A673 (cell line): Measurements from ENCODE around the gene BICD2. TPM values are rescaled to one million over a fixed set of nuclear protein-coding genes. Genes with fewer than 3 reads are reported as not detected.
A peak's percentile ranks its signal among the peaks of the same experiment; 100 is the strongest.

Source experiments
- BruUV-seq: library from RNA; stranded (reverse); fragments of 400-500 nt; replicated peaks from 2 replicates; lab custom pipeline; 2021; lab: Mats Ljungman, UMichigan
- CTCF ChIA-PET: fragments of 300-600 bp; sonication (Branson Sonifier 250); formaldehyde crosslinking; loops from one replicate; lab custom pipeline; 2022; ENCODE audit warnings: antibody characterized with exemption; lab: Charles Lee
- POLR2A ChIA-PET: fragments of 300-600 bp; sonication (Branson Sonifier 250); formaldehyde crosslinking; loops from one replicate; lab custom pipeline; 2022; ENCODE audit warnings: antibody characterized with exemption; ENCODE audit not compliant: low non-redundant PET; lab: Charles Lee
- DNase-seq: peaks from one replicate; pipeline ENCODE4 v3.0.0-alpha.2; 2015; ENCODE audit warnings: low spot score
- H3K27ac ChIP-seq: fragments of 200-600 bp; sonication (generic); 2 replicates; pipeline ENCODE4 v1.5.1; 2016; ENCODE audit warnings: mixed run types, low read depth, mild to moderate bottlenecking, mixed read lengths, antibody characterized with exemption, low read length; ENCODE audit not compliant: poor library complexity, severe bottlenecking
- H3K27me3 ChIP-seq: fragments of 200-600 bp; sonication (generic); replicated peaks from 2 replicates; pipeline ENCODE4 v1.6.1; 2017; ENCODE audit warnings: mixed run types, low read depth, mild to moderate bottlenecking, mixed read lengths, antibody characterized with exemption, low read length; ENCODE audit not compliant: insufficient read depth, poor library complexity
- H3K36me3 ChIP-seq: fragments of 200-600 bp; sonication (generic); 2 replicates; pipeline ENCODE4 v1.6.1; 2016; ENCODE audit warnings: mixed run types, mild to moderate bottlenecking, mixed read lengths, antibody characterized with exemption, low read length; ENCODE audit not compliant: insufficient read depth, poor library complexity, severe bottlenecking
- H3K4me1 ChIP-seq: fragments of 200-600 bp; sonication (generic); 2 replicates; pipeline ENCODE4 v1.6.1; 2017; ENCODE audit warnings: mixed run types, mild to moderate bottlenecking, mixed read lengths, antibody characterized with exemption, low read length; ENCODE audit not compliant: insufficient read depth, poor library complexity, severe bottlenecking
- H3K4me3 ChIP-seq: fragments of 200-600 bp; sonication (generic); 2 replicates; pipeline ENCODE4 v1.5.1; 2016; ENCODE audit warnings: low read depth, mixed run types, mild to moderate bottlenecking, mixed read lengths, low read length; ENCODE audit not compliant: poor library complexity, severe bottlenecking
- H3K9me3 ChIP-seq: fragments of 200-600 bp; sonication (generic); 2 replicates; pipeline ENCODE4 v1.6.1; 2016; ENCODE audit warnings: mixed run types, low read depth, mild to moderate bottlenecking, mixed read lengths, antibody characterized with exemption, low read length; ENCODE audit not compliant: poor library complexity, severe bottlenecking
- EZH2 ChIP-seq: fragments of 200-600 bp; sonication (generic); IDR thresholded peaks from 2 replicates; pipeline ENCODE4 v1.6.1; 2017; ENCODE audit warnings: borderline replicate concordance, low read depth, mild to moderate bottlenecking, mixed read lengths, antibody characterized with exemption, low read length; ENCODE audit not compliant: poor library complexity, severe bottlenecking
- intact Hi-C: fragments of 100-400 bp; cut with micrococcal nuclease; formaldehyde crosslinking; loops from one replicate; pipeline ENCODE4 v1.10.0; 2022; ENCODE audit not compliant: unreplicated experiment
- total RNA-seq: library from RNA; stranded (reverse); gene quantifications from 2 replicates; pipeline ENCODE4 v1.2.3, GENCODE V29; 2021
- TF ChIP-seq, protein P1 (sequence below): fragments of 300-800, 200-600 bp; sonication (generic); conservative IDR thresholded peaks from 2 replicates; pipeline ENCODE4 v1.5.1; 2017; ENCODE audit warnings: low read depth, mild to moderate bottlenecking, antibody characterized with exemption, low read length, moderate library complexity, mixed read lengths

Gene BICD2
- total RNA-seq, 1 experiment from 2014 or later: 47.8 TPM

DNA sequence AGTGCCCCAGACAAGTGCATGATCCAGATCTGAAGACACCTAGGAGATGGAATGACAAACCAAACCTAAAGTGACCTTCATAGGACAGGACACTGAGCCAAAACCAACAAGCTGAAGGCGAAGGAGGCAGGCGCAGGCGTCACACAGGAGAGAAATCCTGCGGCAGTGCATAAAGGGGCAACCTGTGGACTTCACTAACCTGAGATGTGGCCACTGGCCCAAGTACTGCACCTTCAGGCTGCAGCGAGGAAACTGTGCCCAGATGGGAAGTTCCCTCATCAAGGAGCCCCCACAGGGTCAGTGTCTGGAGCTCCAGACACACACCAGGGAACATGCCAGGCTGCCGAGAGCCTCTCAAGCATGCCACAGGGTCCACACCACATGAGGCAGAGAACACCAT lies 98.4 kb downstream of the BICD2 start:
- Histone ChIP-seq H3K4me3 (no peak overlapping the region), H3K27ac (no peak overlapping the region), H3K36me3 (no peaks in the 10 kb centered on the region), H3K27me3 (no peaks in the 10 kb centered on the region), H3K4me1 (peaks cover 11% of the 10 kb centered on the region), H3K9me3 (no peaks in the 10 kb centered on the region)
- no peak for DNase-seq
- ChIA-PET POLR2A (no interaction called here), CTCF (no interaction called here)
- intact Hi-C loops: no loop called here
- TF ChIP-seq, protein P1, sequence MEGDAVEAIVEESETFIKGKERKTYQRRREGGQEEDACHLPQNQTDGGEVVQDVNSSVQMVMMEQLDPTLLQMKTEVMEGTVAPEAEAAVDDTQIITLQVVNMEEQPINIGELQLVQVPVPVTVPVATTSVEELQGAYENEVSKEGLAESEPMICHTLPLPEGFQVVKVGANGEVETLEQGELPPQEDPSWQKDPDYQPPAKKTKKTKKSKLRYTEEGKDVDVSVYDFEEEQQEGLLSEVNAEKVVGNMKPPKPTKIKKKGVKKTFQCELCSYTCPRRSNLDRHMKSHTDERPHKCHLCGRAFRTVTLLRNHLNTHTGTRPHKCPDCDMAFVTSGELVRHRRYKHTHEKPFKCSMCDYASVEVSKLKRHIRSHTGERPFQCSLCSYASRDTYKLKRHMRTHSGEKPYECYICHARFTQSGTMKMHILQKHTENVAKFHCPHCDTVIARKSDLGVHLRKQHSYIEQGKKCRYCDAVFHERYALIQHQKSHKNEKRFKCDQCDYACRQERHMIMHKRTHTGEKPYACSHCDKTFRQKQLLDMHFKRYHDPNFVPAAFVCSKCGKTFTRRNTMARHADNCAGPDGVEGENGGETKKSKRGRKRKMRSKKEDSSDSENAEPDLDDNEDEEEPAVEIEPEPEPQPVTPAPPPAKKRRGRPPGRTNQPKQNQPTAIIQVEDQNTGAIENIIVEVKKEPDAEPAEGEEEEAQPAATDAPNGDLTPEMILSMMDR: no peak
- TF ChIP-seq EZH2: no peak
- BruUV-seq: no TSS peak

GRCh38 chr9:92665836-92666235 lies 98.8 kb downstream of the BICD2 start:
- CTCF ChIA-PET: no interaction called here
- no TSS peak for BruUV-seq

GRCh38 chr9:92664394-92665152 lies 100.1 kb downstream of the BICD2 start:
- no peak for DNase-seq
- Histone ChIP-seq H3K4me3 (no peak overlapping the region), H3K27me3 (no peaks in the 10 kb centered on the region), H3K9me3 (no peaks in the 10 kb centered on the region), H3K27ac (peak overlapping the region; percentile 8), H3K4me1 (peaks cover 11% of the 10 kb centered on the region), H3K36me3 (no peaks in the 10 kb centered on the region)
- BruUV-seq: no TSS peak
- intact Hi-C loops: no loop called here
- POLR2A ChIA-PET: no interaction called here
- TF ChIP-seq EZH2: no peak
- TF ChIP-seq, protein P1: no peak
- CTCF ChIA-PET: no interaction called here

More at GRCh38 chr9:92665836-92666235, 98.8 kb downstream of the BICD2 start:
- DNase-seq: no peak
- Histone ChIP-seq H3K27ac (no peak overlapping the region), H3K27me3 (no peaks in the 10 kb centered on the region), H3K36me3 (no peaks in the 10 kb centered on the region), H3K4me3 (no peak overlapping the region), H3K9me3 (no peaks in the 10 kb centered on the region), H3K4me1 (peaks cover 11% of the 10 kb centered on the region)
- intact Hi-C loops: no loop called here
- POLR2A ChIA-PET: no interaction called here
- TF ChIP-seq EZH2: no peak

DNA sequence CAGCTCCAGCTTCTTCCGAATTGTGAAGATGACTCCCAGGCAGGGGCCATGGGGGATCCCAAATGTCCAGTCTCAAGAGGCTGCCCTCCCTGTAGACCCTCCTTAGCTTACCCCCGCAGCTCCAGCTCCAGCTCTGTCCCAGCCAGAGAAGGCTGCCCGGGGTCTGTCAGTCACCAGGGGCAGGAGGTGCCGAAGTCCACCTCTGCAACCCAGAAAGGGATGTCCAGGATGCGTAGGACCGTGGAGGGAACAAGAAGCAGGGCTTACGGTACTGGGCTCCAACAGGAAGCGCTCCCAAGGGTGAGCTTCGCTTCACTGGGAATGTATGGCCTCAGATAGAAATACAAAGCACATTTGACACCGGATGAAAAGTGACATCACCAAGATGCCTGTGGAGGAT lies 100.7 kb downstream of the BICD2 start:
- H3K9me3 ChIP-seq: no peaks in the 10 kb centered on the region
- CTCF ChIA-PET: no interaction called here
- H3K36me3 ChIP-seq: no peaks in the 10 kb centered on the region
- POLR2A ChIA-PET: no interaction called here
- H3K4me1 ChIP-seq: peaks cover 11% of the 10 kb centered on the region
- peak overlapping the region; percentile 8 for H3K27ac ChIP-seq
- no peak for DNase-seq
- BruUV-seq: no TSS peak
- no peak overlapping the region for H3K4me3 ChIP-seq
- TF ChIP-seq, protein P1: no peak
- no peak for TF ChIP-seq EZH2
- intact Hi-C loops: no loop called here
- no peaks in the 10 kb centered on the region for H3K27me3 ChIP-seq
